A673 (cell line): ENCODE data around the gene ANO2.

ENCODE experiments used
- EZH2 ChIP-seq: fragments of 200-600 bp; sonication (generic); IDR thresholded peaks from 2 replicates; pipeline ENCODE4 v1.6.1; 2017; ENCODE audit warnings: borderline replicate concordance, low read depth, mild to moderate bottlenecking, mixed read lengths, antibody characterized with exemption, low read length; ENCODE audit not compliant: poor library complexity, severe bottlenecking
- TF ChIP-seq, protein P1 (sequence below): fragments of 300-800, 200-600 bp; sonication (generic); conservative IDR thresholded peaks from 2 replicates; pipeline ENCODE4 v1.5.1; 2017; ENCODE audit warnings: low read depth, mild to moderate bottlenecking, antibody characterized with exemption, low read length, moderate library complexity, mixed read lengths

DNA sequence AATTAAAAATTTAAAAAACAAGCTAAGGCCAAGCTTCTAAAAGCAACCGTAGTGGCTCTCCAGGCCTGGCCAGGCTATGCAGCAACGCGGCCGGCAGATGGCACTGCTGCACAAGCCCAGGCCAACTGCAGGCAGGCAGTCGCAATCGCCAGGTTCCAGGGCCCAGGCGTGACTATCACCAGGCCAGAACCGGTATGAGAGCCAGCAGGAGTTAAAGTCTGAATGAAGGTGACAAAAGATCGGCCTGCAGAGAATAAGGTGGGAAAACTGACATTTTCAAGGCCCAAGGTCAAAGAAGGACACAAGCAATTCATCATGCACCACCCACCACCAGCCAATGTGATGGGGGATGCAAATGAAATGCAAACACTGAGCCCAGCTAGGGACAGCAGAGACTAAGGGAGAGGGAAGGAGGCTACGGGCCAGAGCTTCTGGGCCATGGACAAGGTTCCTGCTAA, 43.6 kb upstream of the ANO2 start:
- TF ChIP-seq, protein P1, sequence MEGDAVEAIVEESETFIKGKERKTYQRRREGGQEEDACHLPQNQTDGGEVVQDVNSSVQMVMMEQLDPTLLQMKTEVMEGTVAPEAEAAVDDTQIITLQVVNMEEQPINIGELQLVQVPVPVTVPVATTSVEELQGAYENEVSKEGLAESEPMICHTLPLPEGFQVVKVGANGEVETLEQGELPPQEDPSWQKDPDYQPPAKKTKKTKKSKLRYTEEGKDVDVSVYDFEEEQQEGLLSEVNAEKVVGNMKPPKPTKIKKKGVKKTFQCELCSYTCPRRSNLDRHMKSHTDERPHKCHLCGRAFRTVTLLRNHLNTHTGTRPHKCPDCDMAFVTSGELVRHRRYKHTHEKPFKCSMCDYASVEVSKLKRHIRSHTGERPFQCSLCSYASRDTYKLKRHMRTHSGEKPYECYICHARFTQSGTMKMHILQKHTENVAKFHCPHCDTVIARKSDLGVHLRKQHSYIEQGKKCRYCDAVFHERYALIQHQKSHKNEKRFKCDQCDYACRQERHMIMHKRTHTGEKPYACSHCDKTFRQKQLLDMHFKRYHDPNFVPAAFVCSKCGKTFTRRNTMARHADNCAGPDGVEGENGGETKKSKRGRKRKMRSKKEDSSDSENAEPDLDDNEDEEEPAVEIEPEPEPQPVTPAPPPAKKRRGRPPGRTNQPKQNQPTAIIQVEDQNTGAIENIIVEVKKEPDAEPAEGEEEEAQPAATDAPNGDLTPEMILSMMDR: peak; percentile 97
- no peak for TF ChIP-seq EZH2
